GM06990 (cell line): ENCODE data around the gene SPOCK2.

Experiments used
- DNase-seq: peaks from one replicate; pipeline ENCODE4 v3.0.0-alpha.2; 2011; ENCODE audit not compliant: insufficient read length; ENCODE audit errors: extremely low read depth
- H3K27me3 ChIP-seq: replicated peaks from 2 replicates; pipeline ENCODE4 v1.6.0; 2011; ENCODE audit warnings: low read length; ENCODE audit not compliant: control insufficient read depth, insufficient read depth
- H3K36me3 ChIP-seq: 2 replicates; pipeline ENCODE4 v1.5.1; 2011; ENCODE audit warnings: low read length; ENCODE audit not compliant: control insufficient read depth, insufficient read depth
- H3K4me3 ChIP-seq: replicated peaks from 2 replicates; pipeline ENCODE4 v1.5.1; 2011; ENCODE audit warnings: low read depth, mild to moderate bottlenecking, control low read depth, low read length
- CTCF ChIP-seq: IDR thresholded peaks from 2 replicates; pipeline ENCODE4 v1.5.1; 2011; ENCODE audit warnings: low read length, control low read depth, mild to moderate bottlenecking, inconsistent platforms; ENCODE audit not compliant: insufficient read depth, poor library complexity, severe bottlenecking

The SPOCK2 gene

GRCh38 chr10:72014197-72014596 lies 74.2 kb downstream of the SPOCK2 start:
- TF ChIP-seq CTCF = no peak
- DNase-seq = no peak
- Histone ChIP-seq H3K4me3 (no peak overlapping the region), H3K36me3 (no peaks in the 10 kb centered on the region), H3K27me3 (no peaks in the 10 kb centered on the region; the same call in 1 of the 2 replicates)

GRCh38 chr10:72013202-72013945 lies 75.0 kb downstream of the SPOCK2 start:
- TF ChIP-seq CTCF = no peak
- no peak for DNase-seq
- Histone ChIP-seq H3K4me3 (no peak overlapping the region), H3K27me3 (no peaks in the 10 kb centered on the region; the same call in 1 of the 2 replicates), H3K36me3 (no peaks in the 10 kb centered on the region)

DNA sequence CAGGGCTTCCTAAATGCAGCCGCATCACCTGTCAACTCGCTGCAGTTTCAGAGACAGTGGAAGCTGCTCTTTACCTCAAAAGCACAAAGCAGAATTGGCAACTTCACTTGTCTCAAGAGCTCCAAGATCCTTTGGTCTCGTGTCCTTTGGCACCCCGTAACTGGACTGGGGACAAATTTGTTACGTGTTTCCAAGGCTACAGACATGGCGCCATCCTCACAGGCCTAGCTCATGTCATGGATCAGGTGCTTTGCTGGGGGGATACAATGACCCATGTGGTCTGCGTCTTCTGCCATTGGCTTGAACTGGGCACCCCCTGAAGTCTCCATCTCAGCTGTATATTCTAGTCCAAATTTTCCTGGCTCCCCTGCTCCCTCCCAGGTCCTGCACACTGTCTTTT lies 75.6 kb downstream of the SPOCK2 start:
- no peak for DNase-seq
- H3K4me3 ChIP-seq = no peak overlapping the region
- no peak for TF ChIP-seq CTCF
- H3K36me3 ChIP-seq = no peaks in the 10 kb centered on the region
- H3K27me3 ChIP-seq = no peaks in the 10 kb centered on the region; the same call in 1 of the 2 replicates

DNA sequence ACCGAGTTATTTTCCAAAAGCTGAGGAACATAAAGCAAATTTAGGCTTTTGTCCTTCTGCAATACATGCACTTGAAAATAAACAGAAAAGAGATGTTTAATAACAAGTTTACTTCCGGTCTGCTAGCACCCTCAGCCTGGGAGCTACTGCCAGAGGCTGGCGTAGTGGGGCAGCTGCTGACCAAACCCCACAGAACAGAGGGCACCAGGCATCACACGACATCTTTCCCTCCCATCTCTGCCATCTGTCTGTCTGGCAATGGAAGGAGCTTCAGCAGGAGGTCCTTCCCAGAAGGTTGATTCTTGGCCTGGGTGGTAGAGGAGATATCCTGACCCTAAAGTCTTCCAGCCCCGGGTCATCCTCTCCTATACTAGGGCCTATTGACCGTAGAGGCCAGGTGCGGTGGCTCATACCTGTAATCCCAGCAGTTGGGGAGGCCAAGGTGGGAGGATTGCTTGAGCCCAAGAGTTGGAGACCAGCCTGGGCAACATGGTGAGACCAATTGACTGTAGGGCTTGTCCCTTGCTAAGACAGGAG lies 76.3 kb downstream of the SPOCK2 start:
- H3K36me3 ChIP-seq = no peaks in the 10 kb centered on the region
- no peak for DNase-seq
- TF ChIP-seq CTCF = no peak
- no peak overlapping the region for H3K4me3 ChIP-seq
- no peaks in the 10 kb centered on the region; the same call in 1 of the 2 replicates for H3K27me3 ChIP-seq

GRCh38 chr10:72011468-72011867 lies 76.9 kb downstream of the SPOCK2 start:
- no peak overlapping the region for H3K4me3 ChIP-seq
- DNase-seq = no peak
- no peak for TF ChIP-seq CTCF

More at GRCh38 chr10:72011468-72011867, 76.9 kb downstream of the SPOCK2 start:
- no peaks in the 10 kb centered on the region for H3K27me3 ChIP-seq
- H3K36me3 ChIP-seq = no peaks in the 10 kb centered on the region
